ENCODE measurements around the gene APPBP2.

GRCh38 chr17:60455378-60455777, 70.7 kb downstream of the APPBP2 start:
- TF ChIP-seq CTCF (conservative IDR thresholded peaks at IDR 0.05): no peak
- TF ChIP-seq EZH2 (IDR thresholded peaks at IDR 0.05; ENCODE audit: low read depth): no peak

Data from PC-9 (cell line).